ENCODE results near the gene HLA-B.

HLA-B gene

GRCh38 chr6:31352683-31353383, 4.1 kb downstream of the HLA-B start:
- no peaks in the 10 kb centered on the region for H3K9me3 Mint-ChIP-seq
- peaks cover 78% of the 10 kb centered on the region for H3K4me1 Mint-ChIP-seq (ENCODE audit: low read depth)
- H3K27ac Mint-ChIP-seq: peak overlapping the region; percentile 97
- no peak for DNase-seq
- H3K27me3 Mint-ChIP-seq: no peaks in the 10 kb centered on the region
- H3K4me3 Mint-ChIP-seq: peak overlapping the region; percentile 93
- H3K36me3 Mint-ChIP-seq (ENCODE audit: low read depth): peaks cover 57% of the 10 kb centered on the region

GRCh38 chr6:31352310-31352682, 4.7 kb downstream of the HLA-B start:
- peaks cover 72% of the 10 kb centered on the region for H3K4me1 Mint-ChIP-seq (ENCODE audit: low read depth)
- no peaks in the 10 kb centered on the region for H3K27me3 Mint-ChIP-seq
- peak overlapping the region; percentile 97 for H3K27ac Mint-ChIP-seq
- H3K4me3 Mint-ChIP-seq: peak overlapping the region; percentile 18
- H3K36me3 Mint-ChIP-seq (ENCODE audit: low read depth): peaks cover 54% of the 10 kb centered on the region
- no peaks in the 10 kb centered on the region for H3K9me3 Mint-ChIP-seq
- no peak for DNase-seq

GRCh38 chr6:31351401-31352309, 5.3 kb downstream of the HLA-B start:
- no peaks in the 10 kb centered on the region for H3K27me3 Mint-ChIP-seq
- H3K27ac Mint-ChIP-seq: peak overlapping the region; percentile 97
- peak overlapping the region; percentile 18 for H3K4me3 Mint-ChIP-seq
- no peaks in the 10 kb centered on the region for H3K9me3 Mint-ChIP-seq
- DNase-seq: no peak
- H3K4me1 Mint-ChIP-seq (ENCODE audit: low read depth): peaks cover 71% of the 10 kb centered on the region
- peaks cover 48% of the 10 kb centered on the region for H3K36me3 Mint-ChIP-seq (ENCODE audit: low read depth)

GRCh38 chr6:31351033-31351380, 6.0 kb downstream of the HLA-B start:
- H3K4me3 Mint-ChIP-seq: no peak overlapping the region
- H3K4me1 Mint-ChIP-seq (ENCODE audit: low read depth): peaks cover 71% of the 10 kb centered on the region

GRCh38 chr6:31350196-31351032, 6.6 kb downstream of the HLA-B start:
- peaks cover 69% of the 10 kb centered on the region for H3K4me1 Mint-ChIP-seq (ENCODE audit: low read depth)
- H3K27me3 Mint-ChIP-seq: no peaks in the 10 kb centered on the region
- H3K4me3 Mint-ChIP-seq: no peak overlapping the region
- H3K9me3 Mint-ChIP-seq: no peaks in the 10 kb centered on the region
- peaks cover 37% of the 10 kb centered on the region for H3K36me3 Mint-ChIP-seq (ENCODE audit: low read depth)
- DNase-seq: no peak
- no peak overlapping the region for H3K27ac Mint-ChIP-seq

More at GRCh38 chr6:31351033-31351380, 6.0 kb downstream of the HLA-B start:
- DNase-seq: no peak
- Mint-ChIP-seq H3K27ac (no peak overlapping the region), H3K27me3 (no peaks in the 10 kb centered on the region), H3K9me3 (no peaks in the 10 kb centered on the region), H3K36me3 (ENCODE audit: low read depth) (peaks cover 43% of the 10 kb centered on the region)

- H3K4me1 Mint-ChIP-seq (ENCODE audit: low read depth): peaks cover 59% of the 10 kb centered on the region
- no peaks in the 10 kb centered on the region for H3K9me3 Mint-ChIP-seq
- DNase-seq: no peak
- H3K4me3 Mint-ChIP-seq: no peak overlapping the region
- H3K36me3 Mint-ChIP-seq (ENCODE audit: low read depth): peaks cover 26% of the 10 kb centered on the region
- peak overlapping the region; percentile 7 for H3K27ac Mint-ChIP-seq
- H3K27me3 Mint-ChIP-seq: no peaks in the 10 kb centered on the region
Measured at GRCh38 chr6:31349301-31349700, 7.7 kb downstream of the HLA-B start.

GRCh38 chr6:31345026-31345730, 11.8 kb downstream of the HLA-B start:
- peaks cover under 1% of the 10 kb centered on the region for H3K36me3 Mint-ChIP-seq (ENCODE audit: low read depth)

GRCh38 chr6:31340228-31340627, 16.8 kb downstream of the HLA-B start:
- no peaks in the 10 kb centered on the region for H3K27me3 Mint-ChIP-seq
- H3K4me3 Mint-ChIP-seq: no peak overlapping the region
- peaks cover 27% of the 10 kb centered on the region for H3K9me3 Mint-ChIP-seq
- no peaks in the 10 kb centered on the region for H3K4me1 Mint-ChIP-seq (ENCODE audit: low read depth)
- DNase-seq: no peak
- H3K27ac Mint-ChIP-seq: no peak overlapping the region
- peaks cover 8% of the 10 kb centered on the region for H3K36me3 Mint-ChIP-seq (ENCODE audit: low read depth)

More at GRCh38 chr6:31345026-31345730, 11.8 kb downstream of the HLA-B start:
- peaks cover 20% of the 10 kb centered on the region for H3K4me1 Mint-ChIP-seq (ENCODE audit: low read depth)
- no peaks in the 10 kb centered on the region for H3K27me3 Mint-ChIP-seq
- DNase-seq: no peak
- no peak overlapping the region for H3K27ac Mint-ChIP-seq
- H3K4me3 Mint-ChIP-seq: no peak overlapping the region
- peaks cover 5% of the 10 kb centered on the region for H3K9me3 Mint-ChIP-seq

- H3K27me3 Mint-ChIP-seq: no peaks in the 10 kb centered on the region
- H3K4me1 Mint-ChIP-seq (ENCODE audit: low read depth): no peaks in the 10 kb centered on the region
- no peak overlapping the region for H3K4me3 Mint-ChIP-seq
- no peak overlapping the region for H3K27ac Mint-ChIP-seq
- H3K9me3 Mint-ChIP-seq: peaks cover 27% of the 10 kb centered on the region
- H3K36me3 Mint-ChIP-seq (ENCODE audit: low read depth): peaks cover 8% of the 10 kb centered on the region
- DNase-seq: no peak
Measured at GRCh38 chr6:31339210-31339609, 17.8 kb downstream of the HLA-B start.

GRCh38 chr6:31336896-31337496, 20.0 kb downstream of the HLA-B start:
- DNase-seq: no peak
- H3K9me3 Mint-ChIP-seq: peaks cover 31% of the 10 kb centered on the region
- H3K4me1 Mint-ChIP-seq (ENCODE audit: low read depth): peaks cover 19% of the 10 kb centered on the region
- H3K36me3 Mint-ChIP-seq (ENCODE audit: low read depth): peaks cover 8% of the 10 kb centered on the region
- no peak overlapping the region for H3K27ac Mint-ChIP-seq
- no peaks in the 10 kb centered on the region for H3K27me3 Mint-ChIP-seq
- H3K4me3 Mint-ChIP-seq: no peak overlapping the region

- H3K36me3 Mint-ChIP-seq (ENCODE audit: low read depth): peaks cover 7% of the 10 kb centered on the region
- DNase-seq: peak; percentile 34
- no peaks in the 10 kb centered on the region for H3K27me3 Mint-ChIP-seq
- H3K27ac Mint-ChIP-seq: peak overlapping the region; percentile 86
- H3K4me3 Mint-ChIP-seq: peak overlapping the region; percentile 11
- peaks cover 25% of the 10 kb centered on the region for H3K4me1 Mint-ChIP-seq (ENCODE audit: low read depth)
- H3K9me3 Mint-ChIP-seq: peaks cover 30% of the 10 kb centered on the region
Measured at GRCh38 chr6:31332637-31333602, 24.1 kb downstream of the HLA-B start.

- Mint-ChIP-seq H3K27ac (no peak overlapping the region), H3K9me3 (peaks cover 24% of the 10 kb centered on the region), H3K4me1 (ENCODE audit: low read depth) (peaks cover 21% of the 10 kb centered on the region), H3K27me3 (peaks cover 8% of the 10 kb centered on the region), H3K4me3 (no peak overlapping the region), H3K36me3 (ENCODE audit: low read depth) (peaks cover 3% of the 10 kb centered on the region)
- no peak for DNase-seq
Measured at GRCh38 chr6:31328355-31328960, 28.5 kb downstream of the HLA-B start.
